HEK293 (cell line): Measurements from ENCODE around the gene AKT3.

Experiments used
- CTCF ChIA-PET: fragments of 350-600 bp; formaldehyde crosslinking; extraction: SDS; loops from one replicate; lab custom pipeline; 2021; ENCODE audit warnings: antibody characterized with exemption; lab: Yijun Ruan, JAX
- POLR2A ChIA-PET: fragments of 300-600 bp; formaldehyde crosslinking; extraction: SDS; loops from one replicate; lab custom pipeline; 2020; ENCODE audit warnings: antibody characterized with exemption, inconsistent platforms; lab: Yijun Ruan, JAX
- H3K27ac ChIP-seq: fragments of 200-500 bp; sonication (Bioruptor generic); 2 replicates; pipeline ENCODE4 v1.5.1; 2014; ENCODE audit warnings: low read depth, low read length, control low read depth, inconsistent platforms; ENCODE audit errors: extremely low read depth
- H3K36me3 ChIP-seq, 2 experiments: fragments of 200-500 bp in 1 of 2; sonication (Bioruptor generic) in 1 of 2; 1 replicate in 1 of 2; 2 replicates in 1 of 2; pipeline ENCODE4 v1.5.1; 2014 to 2017; ENCODE audit warnings: inconsistent platforms in 2 of 2, low read length in 2 of 2; ENCODE audit not compliant: control insufficient read depth in 2 of 2, insufficient read depth in 1 of 2
- H3K4me1 ChIP-seq: fragments of 200-500 bp; sonication (Bioruptor generic); 2 replicates; pipeline ENCODE4 v1.5.1; 2014; ENCODE audit warnings: mild to moderate bottlenecking, low read length, inconsistent platforms; ENCODE audit not compliant: control insufficient read depth, insufficient read depth
- H3K4me3 ChIP-seq: 2 replicates; pipeline ENCODE4 v1.5.1; 2011; ENCODE audit warnings: low read depth, mild to moderate bottlenecking, control low read depth, low read length, moderate library complexity
- H3K9me3 ChIP-seq: fragments of 200-500 bp; sonication (Bioruptor generic); 2 replicates; pipeline ENCODE4 v1.5.1; 2014; ENCODE audit warnings: low read depth, low read length, inconsistent platforms; ENCODE audit not compliant: control insufficient read depth, insufficient read depth
- ZNF426 ChIP-seq: fragments of 450-650 bp; formaldehyde crosslinking; IDR thresholded peaks from 2 replicates; pipeline ENCODE4 v1.5.1; 2017; ENCODE audit warnings: missing biosample characterization, missing genetic modification characterization, mild to moderate bottlenecking, inconsistent platforms, moderate library complexity
- ZNF548 ChIP-seq: fragments of 450-650 bp; formaldehyde crosslinking; IDR thresholded peaks from 2 replicates; pipeline ENCODE4 v1.5.1; 2016; ENCODE audit warnings: missing biosample characterization, missing genetic modification characterization
- ZNF623 ChIP-seq: fragments of 450-650 bp; formaldehyde crosslinking; IDR thresholded peaks from 2 replicates; pipeline ENCODE4 v1.5.1; 2016; ENCODE audit warnings: missing biosample characterization, missing genetic modification characterization
- ZNF660 ChIP-seq: fragments of 450-650 bp; IDR thresholded peaks from 2 replicates; pipeline ENCODE4 v1.5.1; 2018; ENCODE audit warnings: missing biosample characterization, mild to moderate bottlenecking, missing genetic modification characterization
- ZNF704 ChIP-seq: fragments of 450-650 bp; formaldehyde crosslinking; IDR thresholded peaks from 2 replicates; pipeline ENCODE4 v1.5.1; 2016; ENCODE audit warnings: missing biosample characterization, missing genetic modification characterization

AKT3 gene

GRCh38 chr1:243440406-243440805, 409.6 kb downstream of the AKT3 start:
- H3K36me3 ChIP-seq, result no peaks in the 10 kb centered on the region
- POLR2A ChIA-PET, result no interaction called here
- CTCF ChIA-PET, result interaction anchor here (0.8 kb wide), 1 partner anchor 18 kb away, joined by 3 read pairs; no protein-coding TSS in a partner anchor

GRCh38 chr1:243438815-243439214, 411.2 kb downstream of the AKT3 start:
- CTCF ChIA-PET, result no interaction called here
- POLR2A ChIA-PET, result no interaction called here
- no peaks in the 10 kb centered on the region for H3K9me3 ChIP-seq

More at GRCh38 chr1:243440406-243440805, 409.6 kb downstream of the AKT3 start:
- H3K4me1 ChIP-seq, result no peaks in the 10 kb centered on the region
- H3K27ac ChIP-seq, result no peak overlapping the region
- TF ChIP-seq ZNF704 (tag by site-specific recombination), result no peak
- 0 out of 2 replicates have a peak, but pooled peaks have one; percentile 20 for TF ChIP-seq ZNF548 (tag by site-specific recombination)
- no peak overlapping the region for H3K4me3 ChIP-seq
- no peaks in the 10 kb centered on the region for H3K9me3 ChIP-seq

More at GRCh38 chr1:243438815-243439214, 411.2 kb downstream of the AKT3 start:
- peaks cover 7% of the 10 kb centered on the region for H3K4me1 ChIP-seq
- TF ChIP-seq ZNF623 (tag by site-specific recombination) (no peak), ZNF660 (no peak), ZNF426 (tag by site-specific recombination) (no peak)
- H3K4me3 ChIP-seq, result no peak overlapping the region
- H3K27ac ChIP-seq, result no peak overlapping the region
- no peaks in the 10 kb centered on the region for H3K36me3 ChIP-seq
